Neural crest cell (in vitro differentiated cells): ENCODE measurements around the gene SHMT2. TPM values are rescaled to one million over a fixed set of nuclear protein-coding genes. Genes with fewer than 3 reads are reported as not detected.

Experiments
- DNase-seq: peaks from one replicate; pipeline ENCODE4 v3.0.0; 2021; ENCODE audit warnings: low read depth, mixed read lengths, low spot score
- H3K27ac Mint-ChIP-seq: one replicate; pipeline ENCODE4 v1.8.0; 2021; ENCODE audit warnings: mild to moderate bottlenecking, mixed read lengths; ENCODE audit not compliant: unreplicated experiment
- H3K27me3 Mint-ChIP-seq: 2 replicates; pipeline ENCODE4 v1.8.0; 2021; ENCODE audit warnings: low read depth, mild to moderate bottlenecking, mixed read lengths
- H3K36me3 Mint-ChIP-seq: 2 replicates; pipeline ENCODE4 v1.8.0; 2021; ENCODE audit warnings: low read depth, mild to moderate bottlenecking, mixed read lengths
- H3K4me1 Mint-ChIP-seq: 2 replicates; pipeline ENCODE4 v1.8.0; 2021; ENCODE audit warnings: mixed read lengths
- H3K4me3 Mint-ChIP-seq: one replicate; pipeline ENCODE4 v1.8.0; 2021; ENCODE audit warnings: mild to moderate bottlenecking, mixed read lengths
- H3K9me3 Mint-ChIP-seq: 2 replicates; pipeline ENCODE4 v1.8.0; 2021; ENCODE audit warnings: mixed read lengths
- total RNA-seq: library from RNA; stranded (reverse); gene quantifications from 2 replicates; pipeline ENCODE4 v1.2.1, GENCODE V29; 2021
- TF ChIP-seq, protein P1 (sequence below): fragments of 200-600 bp; sonication (generic); conservative IDR thresholded peaks from 2 replicates; pipeline ENCODE4 v1.5.0; 2021; ENCODE audit warnings: antibody characterized with exemption, mild to moderate bottlenecking

The SHMT2 gene
- total RNA-seq, 1 donor from 2014 or later, result 230 TPM

DNA sequence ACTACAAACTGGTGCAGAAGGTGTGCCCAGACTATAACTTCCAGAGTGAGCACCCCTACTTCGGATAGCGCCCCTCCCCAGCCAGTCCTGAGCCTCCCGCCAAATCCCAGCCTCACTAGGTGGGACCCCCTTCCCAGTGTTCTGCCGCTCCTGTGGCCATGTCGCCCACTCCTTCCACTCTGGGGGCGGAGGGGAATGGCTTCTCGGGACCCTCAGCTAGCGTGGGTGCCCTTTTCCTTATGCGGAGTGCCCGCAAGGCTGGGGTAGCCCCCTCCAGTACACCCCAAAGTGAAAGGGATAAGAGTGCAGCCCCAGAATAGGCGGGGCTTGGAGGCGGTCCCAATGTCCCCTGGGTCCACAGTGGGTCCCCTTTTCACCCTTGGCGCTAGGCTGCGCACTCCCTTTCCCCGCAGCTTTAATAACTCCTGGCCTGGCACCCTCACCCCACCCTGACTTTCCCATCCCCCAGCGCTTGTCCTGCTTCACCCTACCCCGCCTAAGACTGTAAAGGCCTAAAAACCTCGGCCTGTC lies 3.8 kb upstream of the SHMT2 start:
- TF ChIP-seq, protein P1, sequence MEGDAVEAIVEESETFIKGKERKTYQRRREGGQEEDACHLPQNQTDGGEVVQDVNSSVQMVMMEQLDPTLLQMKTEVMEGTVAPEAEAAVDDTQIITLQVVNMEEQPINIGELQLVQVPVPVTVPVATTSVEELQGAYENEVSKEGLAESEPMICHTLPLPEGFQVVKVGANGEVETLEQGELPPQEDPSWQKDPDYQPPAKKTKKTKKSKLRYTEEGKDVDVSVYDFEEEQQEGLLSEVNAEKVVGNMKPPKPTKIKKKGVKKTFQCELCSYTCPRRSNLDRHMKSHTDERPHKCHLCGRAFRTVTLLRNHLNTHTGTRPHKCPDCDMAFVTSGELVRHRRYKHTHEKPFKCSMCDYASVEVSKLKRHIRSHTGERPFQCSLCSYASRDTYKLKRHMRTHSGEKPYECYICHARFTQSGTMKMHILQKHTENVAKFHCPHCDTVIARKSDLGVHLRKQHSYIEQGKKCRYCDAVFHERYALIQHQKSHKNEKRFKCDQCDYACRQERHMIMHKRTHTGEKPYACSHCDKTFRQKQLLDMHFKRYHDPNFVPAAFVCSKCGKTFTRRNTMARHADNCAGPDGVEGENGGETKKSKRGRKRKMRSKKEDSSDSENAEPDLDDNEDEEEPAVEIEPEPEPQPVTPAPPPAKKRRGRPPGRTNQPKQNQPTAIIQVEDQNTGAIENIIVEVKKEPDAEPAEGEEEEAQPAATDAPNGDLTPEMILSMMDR, result no peak
- H3K9me3 Mint-ChIP-seq, result no peaks in the 10 kb centered on the region
- DNase-seq, result no peak
- no peak overlapping the region for H3K27ac Mint-ChIP-seq
- H3K4me1 Mint-ChIP-seq, result peaks cover 55% of the 10 kb centered on the region
- peaks cover 5% of the 10 kb centered on the region for H3K36me3 Mint-ChIP-seq
- H3K4me3 Mint-ChIP-seq, result no peak overlapping the region
- peaks cover 80% of the 10 kb centered on the region for H3K27me3 Mint-ChIP-seq

DNA sequence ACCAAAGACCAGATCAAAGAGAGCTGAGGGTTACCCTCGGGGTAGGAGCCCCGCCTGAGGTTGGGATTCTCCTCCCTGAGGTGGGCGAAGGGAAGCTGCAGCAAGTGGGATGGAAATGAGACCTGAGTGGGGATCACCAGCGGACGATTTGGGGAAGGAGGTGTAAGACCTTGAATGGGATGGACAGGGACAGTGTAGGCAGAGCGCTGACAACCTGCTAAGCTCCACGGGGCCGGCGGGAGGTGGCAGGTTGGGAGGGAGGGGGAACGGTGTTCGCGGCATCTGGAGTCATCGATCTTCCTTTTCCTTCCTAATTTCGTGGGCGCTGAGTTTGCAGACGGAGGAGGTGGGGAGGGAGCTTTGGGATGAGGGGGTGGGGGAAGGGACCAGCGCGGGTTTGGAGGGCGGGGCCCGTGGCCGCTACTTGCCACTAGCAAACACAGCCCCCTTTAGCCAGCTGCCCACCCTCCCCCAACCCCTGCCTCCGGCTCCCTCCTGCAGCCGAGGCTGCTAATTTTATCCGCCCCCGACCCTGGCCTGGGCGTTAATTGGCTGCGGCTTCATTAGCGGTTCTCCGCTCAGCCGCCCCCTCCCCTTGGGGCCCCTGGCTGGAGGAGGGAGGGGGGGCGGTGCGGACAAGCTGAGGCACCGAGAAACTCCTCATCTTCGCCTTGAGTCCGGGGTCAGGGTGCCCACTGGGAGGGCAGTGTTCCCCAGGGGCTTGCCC lies 2.8 kb upstream of the SHMT2 start:
- H3K9me3 Mint-ChIP-seq, result no peaks in the 10 kb centered on the region
- TF ChIP-seq, protein P1, result no peak
- peaks cover 70% of the 10 kb centered on the region for H3K27me3 Mint-ChIP-seq
- no peak for DNase-seq
- H3K4me3 Mint-ChIP-seq, result peak overlapping the region; percentile 83
- H3K36me3 Mint-ChIP-seq, result peaks cover 7% of the 10 kb centered on the region
- H3K27ac Mint-ChIP-seq, result no peak overlapping the region
- H3K4me1 Mint-ChIP-seq, result peaks cover 54% of the 10 kb centered on the region

DNA sequence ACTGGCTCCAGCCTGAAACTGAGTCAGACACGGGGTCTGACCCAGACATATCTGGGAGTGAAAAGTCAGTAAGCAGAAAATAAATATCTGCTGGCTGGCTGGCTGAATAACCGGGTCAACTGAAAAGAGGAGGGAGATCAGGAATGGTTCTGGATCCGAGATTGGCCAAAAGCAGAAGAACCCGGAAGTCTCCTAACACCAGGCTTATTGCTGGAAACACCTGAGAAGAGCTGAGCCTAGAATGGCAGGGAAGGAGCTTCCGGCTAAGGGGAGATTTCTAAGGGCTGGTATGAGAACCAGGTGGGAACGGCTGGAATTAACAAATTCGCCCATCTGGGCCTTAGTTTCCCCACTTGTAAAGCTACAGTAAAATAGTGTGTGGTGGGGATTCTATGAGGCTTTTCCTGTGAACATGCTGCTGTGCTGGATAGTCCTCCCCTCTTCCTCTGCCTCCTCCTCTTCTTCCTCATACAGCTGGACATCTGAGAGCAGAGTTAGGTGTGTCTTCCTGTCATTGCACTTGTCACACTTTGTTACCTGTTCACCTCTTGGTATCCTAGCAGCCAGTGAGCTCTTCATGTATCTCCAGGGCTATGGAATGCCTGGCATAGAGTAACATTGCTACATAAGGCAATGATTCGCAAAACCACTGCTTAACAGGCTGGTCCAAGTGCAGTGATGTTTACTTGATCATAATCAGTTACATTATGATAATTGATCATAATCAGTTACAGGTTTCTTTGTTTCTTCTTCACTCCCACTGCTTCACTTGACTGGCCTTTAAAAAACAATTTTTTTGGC lies 2.0 kb upstream of the SHMT2 start:
- no peak overlapping the region for H3K27ac Mint-ChIP-seq
- H3K36me3 Mint-ChIP-seq, result peaks cover 10% of the 10 kb centered on the region
- H3K4me3 Mint-ChIP-seq, result peak overlapping the region; percentile 83
- DNase-seq, result no peak
- H3K27me3 Mint-ChIP-seq, result peaks cover 63% of the 10 kb centered on the region
- no peaks in the 10 kb centered on the region for H3K9me3 Mint-ChIP-seq
- H3K4me1 Mint-ChIP-seq, result peaks cover 47% of the 10 kb centered on the region
- TF ChIP-seq, protein P1, result no peak

DNA sequence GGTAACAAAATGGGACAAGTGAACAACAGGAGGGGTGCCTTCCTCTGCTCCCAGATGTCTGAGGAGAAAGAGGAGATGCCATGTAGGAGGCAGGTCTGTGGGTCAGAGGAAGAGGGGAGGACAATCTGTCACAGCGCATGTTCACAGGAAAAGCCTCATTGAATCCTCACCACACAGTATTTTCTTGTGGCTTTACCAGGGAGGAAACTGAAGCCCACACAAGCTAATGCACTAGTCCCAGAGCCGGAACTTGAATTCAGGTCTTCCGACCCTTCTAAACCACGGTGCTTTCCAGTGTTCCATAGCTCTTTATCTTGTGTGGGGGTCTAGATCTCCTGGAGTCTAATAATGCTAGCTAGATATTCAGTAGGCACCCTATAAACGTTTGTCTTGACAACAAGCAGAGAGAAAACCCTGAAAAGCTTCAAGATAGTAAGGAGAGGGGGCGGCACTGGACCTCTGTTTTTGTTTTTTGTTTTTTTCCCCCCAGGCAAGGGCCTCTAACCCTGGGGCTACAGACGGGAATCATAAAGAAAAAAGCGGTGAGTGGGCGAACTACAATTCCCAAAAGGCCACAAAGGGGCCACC lies 371 bp upstream of the SHMT2 start:
- no peaks in the 10 kb centered on the region for H3K9me3 Mint-ChIP-seq
- TF ChIP-seq, protein P1, result no peak
- peaks cover 17% of the 10 kb centered on the region for H3K36me3 Mint-ChIP-seq
- H3K4me1 Mint-ChIP-seq, result peaks cover 44% of the 10 kb centered on the region
- H3K27ac Mint-ChIP-seq, result peak overlapping the region; percentile 27
- peaks cover 49% of the 10 kb centered on the region for H3K27me3 Mint-ChIP-seq
- peak overlapping the region; percentile 98 for H3K4me3 Mint-ChIP-seq
- DNase-seq, result no peak

DNA sequence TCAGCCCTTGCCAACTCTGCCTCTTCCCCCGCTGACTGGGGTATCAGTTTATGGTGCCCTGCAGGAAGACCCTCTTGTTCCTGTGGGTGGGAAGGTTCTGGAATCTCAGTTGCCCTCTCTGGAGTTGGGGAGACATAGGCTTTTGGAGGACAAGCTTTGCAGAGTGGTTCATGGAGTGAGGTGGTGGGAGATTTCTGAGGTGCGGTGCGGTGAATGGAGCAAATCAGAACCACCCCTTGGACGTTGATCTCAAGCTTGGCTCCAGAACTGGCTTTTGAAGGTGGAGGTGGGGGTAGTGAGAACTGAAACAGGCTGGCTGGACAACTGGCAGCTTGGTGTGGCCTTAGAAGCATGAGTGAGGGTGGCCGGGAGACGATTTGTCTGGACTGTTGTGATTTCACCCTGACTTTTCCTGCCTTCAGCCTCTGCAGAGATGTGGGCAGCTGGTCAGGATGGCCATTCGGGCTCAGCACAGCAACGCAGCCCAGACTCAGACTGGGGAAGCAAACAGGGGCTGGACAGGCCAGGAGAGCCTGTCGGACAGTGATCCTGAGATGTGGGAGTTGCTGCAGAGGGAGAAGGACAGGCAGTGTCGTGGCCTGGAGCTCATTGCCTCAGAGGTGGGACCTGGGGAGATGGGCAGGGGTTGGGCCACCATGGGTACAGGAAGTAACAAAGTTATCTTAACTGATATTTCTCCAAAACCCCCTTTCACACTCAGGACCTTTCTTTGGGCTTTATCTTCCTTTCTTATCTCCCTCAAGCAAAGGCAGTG lies 1.1 kb downstream of the SHMT2 start:
- DNase-seq, result no peak
- H3K9me3 Mint-ChIP-seq, result no peaks in the 10 kb centered on the region
- peaks cover 47% of the 10 kb centered on the region for H3K27me3 Mint-ChIP-seq
- TF ChIP-seq, protein P1, result no peak
- H3K36me3 Mint-ChIP-seq, result peaks cover 22% of the 10 kb centered on the region
- H3K4me3 Mint-ChIP-seq, result peak overlapping the region; percentile 98
- peaks cover 56% of the 10 kb centered on the region for H3K4me1 Mint-ChIP-seq
- H3K27ac Mint-ChIP-seq, result peak overlapping the region; percentile 98
